HCT116 (cell line): ENCODE data around the gene GADD45A. TPM values are rescaled to one million over a fixed set of nuclear protein-coding genes. Genes with fewer than 3 reads are reported as not detected.
A peak's percentile ranks its signal among the peaks of the same experiment; 100 is the strongest.

Source experiments
- ATAC-seq: fragments of 200-7000 bp; cut with Tn5 transposase; 2 replicates; pipeline ENCODE4 v1.9.1; 2020; ENCODE audit warnings: mild to moderate bottlenecking, moderate library complexity
- BruUV-seq: library from RNA; stranded (reverse); fragments of 400-500 nt; replicated peaks from 2 replicates; lab custom pipeline; 2021; lab: Mats Ljungman, UMichigan
- CTCF ChIA-PET: fragments of 300-600 bp; sonication (Branson Sonifier 250); formaldehyde crosslinking; loops from one replicate; lab custom pipeline; 2021; ENCODE audit warnings: antibody characterized with exemption; lab: Charles Lee
- POLR2A ChIA-PET: fragments of 300-600, 350-600 bp; sonication (Branson Sonifier 250); formaldehyde crosslinking; loops from one replicate; lab custom pipeline; 2021; ENCODE audit warnings: antibody characterized with exemption; lab: Charles Lee
- RAD21 ChIA-PET, 2 experiments: fragments of 300-600 bp; sonication (Branson Sonifier 250); formaldehyde crosslinking; loops; one replicate each; lab custom pipeline; 2023; ENCODE audit warnings: low total read pairs in 2 of 2; ENCODE audit not compliant: uncharacterized antibody in 2 of 2, unreplicated experiment in 2 of 2, low non-redundant PET in 1 of 2; lab: Charles Lee
- DNase-seq: peaks from one replicate; pipeline ENCODE4 v3.0.0-alpha.2; 2010; ENCODE audit warnings: low read depth, low spot score
- H2AFZ ChIP-seq: fragments of 200-600 bp; shearing (Covaris generic), sonication (generic); 2 replicates; pipeline ENCODE4 v1.6.1; 2017; ENCODE audit warnings: low read depth, mixed run types, mixed read lengths, antibody characterized with exemption, low read length; ENCODE audit not compliant: poor library complexity, severe bottlenecking
- H3K27ac ChIP-seq: 2 replicates; pipeline ENCODE4 v1.5.1; 2012; ENCODE audit warnings: low read depth, low read length
- H3K27me3 ChIP-seq: fragments of 200-600 bp; sonication (generic); 2 replicates; pipeline ENCODE4 v1.6.1; 2016; ENCODE audit warnings: mixed run types, low read length, mixed read lengths; ENCODE audit not compliant: insufficient read depth
- H3K36me3 ChIP-seq, 2 experiments: fragments of 200-500 bp in 1 of 2; fragments of 200-600 bp in 1 of 2; sonication (Bioruptor generic) in 1 of 2; sonication (generic) in 1 of 2; 2 replicates each; pipeline versions ENCODE4 v1.5.1 to v1.6.1; 2014 to 2016; ENCODE audit warnings: low read length in 2 of 2, inconsistent platforms in 1 of 2, mixed read lengths in 1 of 2, mixed run types in 1 of 2; ENCODE audit not compliant: insufficient read depth in 2 of 2, control insufficient read depth in 1 of 2
- H3K4me1 ChIP-seq, 2 experiments: fragments of 200-600 bp in 1 of 2; sonication (generic) in 1 of 2; 2 replicates each; pipeline versions ENCODE4 v1.5.1 to v1.6.1; 2012 to 2017; ENCODE audit warnings: low read length in 2 of 2, inconsistent platforms in 1 of 2, mild to moderate bottlenecking in 1 of 2, mixed read lengths in 1 of 2, mixed run types in 1 of 2, moderate library complexity in 1 of 2; ENCODE audit not compliant: insufficient read depth in 2 of 2, control insufficient read depth in 1 of 2
- H3K4me2 ChIP-seq: fragments of 200-600 bp; sonication (generic); 2 replicates; pipeline ENCODE4 v1.6.1; 2017; ENCODE audit warnings: mixed run types, low read length, mixed read lengths
- H3K4me3 ChIP-seq, 2 experiments: fragments of 200-600 bp in 1 of 2; sonication (generic) in 1 of 2; replicated peaks in 1 of 2; 2 replicates each; pipeline ENCODE4 v1.5.1; 2011 to 2016; ENCODE audit warnings: low read length in 2 of 2, control low read depth in 1 of 2, low read depth in 1 of 2, mild to moderate bottlenecking in 1 of 2, mixed read lengths in 1 of 2, mixed run types in 1 of 2
- H3K79me2 ChIP-seq: fragments of 200-600 bp; sonication (generic); 2 replicates; pipeline ENCODE4 v1.6.1; 2017; ENCODE audit warnings: mild to moderate bottlenecking, mixed run types, low read length, moderate library complexity, mixed read lengths; ENCODE audit not compliant: insufficient read depth
- H3K9ac ChIP-seq: fragments of 200-600 bp; sonication (generic); 2 replicates; pipeline ENCODE4 v1.6.1; 2016; ENCODE audit warnings: low read length, mixed read lengths
- H3K9me2 ChIP-seq: fragments of 200-600 bp; sonication (generic), shearing (Covaris generic); 2 replicates; pipeline ENCODE4 v1.6.1; 2017; ENCODE audit warnings: mixed run types, mild to moderate bottlenecking, moderate library complexity; ENCODE audit not compliant: insufficient read depth
- H3K9me3 ChIP-seq, 2 experiments: fragments of 200-500 bp in 1 of 2; fragments of 200-600 bp in 1 of 2; sonication (Bioruptor generic) in 1 of 2; sonication (generic) in 1 of 2; 2 replicates each; pipeline ENCODE4 v1.6.1; 2014 to 2017; ENCODE audit warnings: low read length in 2 of 2, mixed read lengths in 2 of 2, inconsistent platforms in 1 of 2, low read depth in 1 of 2, mild to moderate bottlenecking in 1 of 2, mixed run types in 1 of 2, moderate library complexity in 1 of 2; ENCODE audit not compliant: control insufficient read depth in 1 of 2, insufficient read depth in 1 of 2
- H4K20me1 ChIP-seq: fragments of 200-600 bp; sonication (generic), shearing (Covaris generic); 2 replicates; pipeline ENCODE4 v1.6.1; 2017; ENCODE audit warnings: mixed run types, mild to moderate bottlenecking, moderate library complexity; ENCODE audit not compliant: insufficient read depth
- CBX3 ChIP-seq: IDR thresholded peaks from 2 replicates; pipeline ENCODE4 v1.6.1; 2012; ENCODE audit warnings: low read depth
- CEBPB ChIP-seq: IDR thresholded peaks from 2 replicates; pipeline ENCODE4 v1.6.1; 2012; ENCODE audit warnings: low read depth
- ELF1 ChIP-seq: IDR thresholded peaks from 2 replicates; pipeline ENCODE4 v1.6.1; 2012; ENCODE audit warnings: low read depth, borderline replicate concordance
- EZH2 ChIP-seq: fragments of 200-600 bp; sonication (generic); IDR thresholded peaks from 2 replicates; pipeline ENCODE4 v1.6.1; 2017; ENCODE audit warnings: antibody characterized with exemption, mixed run types
- FOSL1 ChIP-seq: IDR thresholded peaks from 2 replicates; pipeline ENCODE4 v1.6.1; 2012; ENCODE audit warnings: low read depth
- POLR2A ChIP-seq: IDR thresholded peaks from 2 replicates; pipeline ENCODE4 v1.7.0; 2011; ENCODE audit warnings: borderline replicate concordance; ENCODE audit not compliant: insufficient read depth, insufficient read length; ENCODE audit errors: extremely low read depth
- POLR2AphosphoS5 ChIP-seq: IDR thresholded peaks from 2 replicates; pipeline ENCODE4 v1.6.1; 2011; ENCODE audit warnings: mild to moderate bottlenecking, low read depth, low read length, moderate library complexity
- SP1 ChIP-seq: IDR thresholded peaks from 2 replicates; pipeline ENCODE4 v1.6.1; 2012; ENCODE audit warnings: low read depth
- intact Hi-C: fragments of 100-400 bp; cut with micrococcal nuclease; formaldehyde crosslinking; loops from 2 replicates; pipeline ENCODE4 v1.10.0; 2022
- total RNA-seq: library from RNA; stranded (reverse); gene quantifications from one replicate; pipeline ENCODE4 v1.2.1, GENCODE V29; 2021; ENCODE audit not compliant: unreplicated experiment
- TF ChIP-seq, protein P1 (sequence below), 3 experiments: fragments of 200-600 bp in 1 of 3; sonication (generic) in 1 of 3; IDR thresholded peaks in 2 of 3; conservative IDR thresholded peaks in 1 of 3; 2 replicates each; pipeline ENCODE4 v1.5.1; 2012 to 2017; ENCODE audit warnings: low read depth in 2 of 3, low read length in 2 of 3, antibody characterized with exemption in 1 of 3, borderline replicate concordance in 1 of 3, control low read depth in 1 of 3, mild to moderate bottlenecking in 1 of 3, mixed read lengths in 1 of 3, mixed run types in 1 of 3, moderate library complexity in 1 of 3; ENCODE audit not compliant: insufficient read depth in 1 of 3
- TF ChIP-seq, protein P2 (sequence below): IDR thresholded peaks from 2 replicates; pipeline ENCODE4 v1.6.1; 2012; ENCODE audit warnings: low read depth
- TF ChIP-seq, protein P3 (sequence below): IDR thresholded peaks from 2 replicates; pipeline ENCODE4 v1.6.1; 2011; ENCODE audit warnings: mild to moderate bottlenecking, low read length, moderate library complexity; ENCODE audit not compliant: insufficient replicate concordance; ENCODE audit errors: extremely low read depth

The GADD45A gene
- total RNA-seq, 1 experiment from 2014 or later, result 105 TPM

DNA sequence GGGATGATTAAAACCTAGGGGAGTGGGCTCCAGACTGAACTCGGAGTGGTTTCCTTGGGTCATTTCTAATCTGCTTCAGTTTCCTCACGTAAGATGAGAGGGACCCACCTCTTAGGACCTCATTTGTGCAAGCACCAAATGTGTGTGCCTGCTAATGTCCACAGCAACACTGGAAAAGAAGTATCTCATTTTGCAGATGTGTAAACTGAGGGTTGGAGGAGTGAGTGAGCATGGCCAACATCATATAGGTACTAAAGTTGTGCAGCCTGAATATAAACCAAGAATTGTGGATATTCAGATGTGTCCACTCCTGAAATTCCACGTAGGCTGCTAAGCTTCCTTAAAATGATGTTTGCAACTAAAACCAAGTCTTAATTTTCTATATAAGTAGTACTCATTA, 51.7 kb downstream of the GADD45A start:
- POLR2A ChIA-PET, result interaction anchor here (0.7 kb wide), 1 partner anchor 50 kb away, joined by 3 read pairs; no protein-coding TSS in a partner anchor
- RAD21 ChIA-PET, result no interaction called here
- DNase-seq (no peak), ATAC-seq (no peak)
- CTCF ChIA-PET, result interaction anchor here (2.1 kb wide), 1 partner anchor 23 kb away, joined by 6 read pairs; no protein-coding TSS in a partner anchor
- Histone ChIP-seq H3K79me2 (no peaks in the 10 kb centered on the region), H4K20me1 (no peaks in the 10 kb centered on the region), H3K27me3 (no peaks in the 10 kb centered on the region), H3K4me3 (peak overlapping the region in 1 of 2 experiments; percentile 49; a peak in 2 of 4 replicates), H3K4me2 (peak overlapping the region; percentile 74), H3K9ac (peak overlapping the region; percentile 43; the same call in 1 of the 2 replicates), H3K9me2 (no peaks in the 10 kb centered on the region), H3K36me3 (no peaks in the 10 kb centered on the region), H2AFZ (no peak overlapping the region), H3K4me1 (peaks cover 16 to 30% of the 10 kb centered on the region in 2 experiments), H3K9me3 (no peaks in the 10 kb centered on the region), H3K27ac (peak overlapping the region; percentile 79)
- BruUV-seq, result no TSS peak
- TF ChIP-seq CBX3, result no peak
- TF ChIP-seq ELF1, result no peak
- TF ChIP-seq EZH2, result no peak
- intact Hi-C loops, result no loop called here

DNA sequence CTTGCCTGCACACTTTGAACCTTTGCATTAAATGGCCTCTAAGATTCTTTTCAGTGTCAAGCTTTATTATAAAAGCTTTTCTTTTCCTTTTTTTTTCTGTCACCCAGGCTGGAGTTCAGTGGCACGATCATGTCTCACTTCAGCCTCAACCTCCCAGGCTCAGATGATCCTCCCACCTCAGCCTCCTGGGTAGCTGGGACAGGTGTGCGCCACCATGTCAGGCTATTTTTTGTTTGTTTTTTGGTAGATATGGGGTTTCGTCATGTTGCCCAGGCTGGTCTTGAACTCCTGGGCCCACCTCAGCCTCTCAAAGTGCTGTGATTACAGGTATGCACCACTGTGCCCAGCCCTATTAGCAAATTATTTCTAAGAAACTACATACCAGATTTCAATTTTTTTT, 52.9 kb downstream of the GADD45A start:
- no peak overlapping the region for H2AFZ ChIP-seq
- no peak overlapping the region for H3K4me2 ChIP-seq
- ATAC-seq (no peak), DNase-seq (no peak)
- intact Hi-C loops, result no loop called here
- peaks cover 16 to 30% of the 10 kb centered on the region in 2 experiments for H3K4me1 ChIP-seq
- no peaks in the 10 kb centered on the region for H4K20me1 ChIP-seq
- H3K4me3 ChIP-seq, result no peak overlapping the region
- TF ChIP-seq POLR2AphosphoS5 (no peak), CBX3 (no peak), FOSL1 (no peak), CEBPB (no peak), POLR2A (no peak), SP1 (no peak)
- TF ChIP-seq, protein P1, sequence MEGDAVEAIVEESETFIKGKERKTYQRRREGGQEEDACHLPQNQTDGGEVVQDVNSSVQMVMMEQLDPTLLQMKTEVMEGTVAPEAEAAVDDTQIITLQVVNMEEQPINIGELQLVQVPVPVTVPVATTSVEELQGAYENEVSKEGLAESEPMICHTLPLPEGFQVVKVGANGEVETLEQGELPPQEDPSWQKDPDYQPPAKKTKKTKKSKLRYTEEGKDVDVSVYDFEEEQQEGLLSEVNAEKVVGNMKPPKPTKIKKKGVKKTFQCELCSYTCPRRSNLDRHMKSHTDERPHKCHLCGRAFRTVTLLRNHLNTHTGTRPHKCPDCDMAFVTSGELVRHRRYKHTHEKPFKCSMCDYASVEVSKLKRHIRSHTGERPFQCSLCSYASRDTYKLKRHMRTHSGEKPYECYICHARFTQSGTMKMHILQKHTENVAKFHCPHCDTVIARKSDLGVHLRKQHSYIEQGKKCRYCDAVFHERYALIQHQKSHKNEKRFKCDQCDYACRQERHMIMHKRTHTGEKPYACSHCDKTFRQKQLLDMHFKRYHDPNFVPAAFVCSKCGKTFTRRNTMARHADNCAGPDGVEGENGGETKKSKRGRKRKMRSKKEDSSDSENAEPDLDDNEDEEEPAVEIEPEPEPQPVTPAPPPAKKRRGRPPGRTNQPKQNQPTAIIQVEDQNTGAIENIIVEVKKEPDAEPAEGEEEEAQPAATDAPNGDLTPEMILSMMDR (IDR thresholded peaks at IDR 0.05 in 2 of 3, conservative IDR thresholded peaks at IDR 0.05 in 1 of 3; ENCODE audit: borderline replicate concordance in 1 of 3, insufficient read depth in 1 of 3, low read depth in 2 of 3, low read length in 2 of 3), result no peak
- TF ChIP-seq, protein P2, sequence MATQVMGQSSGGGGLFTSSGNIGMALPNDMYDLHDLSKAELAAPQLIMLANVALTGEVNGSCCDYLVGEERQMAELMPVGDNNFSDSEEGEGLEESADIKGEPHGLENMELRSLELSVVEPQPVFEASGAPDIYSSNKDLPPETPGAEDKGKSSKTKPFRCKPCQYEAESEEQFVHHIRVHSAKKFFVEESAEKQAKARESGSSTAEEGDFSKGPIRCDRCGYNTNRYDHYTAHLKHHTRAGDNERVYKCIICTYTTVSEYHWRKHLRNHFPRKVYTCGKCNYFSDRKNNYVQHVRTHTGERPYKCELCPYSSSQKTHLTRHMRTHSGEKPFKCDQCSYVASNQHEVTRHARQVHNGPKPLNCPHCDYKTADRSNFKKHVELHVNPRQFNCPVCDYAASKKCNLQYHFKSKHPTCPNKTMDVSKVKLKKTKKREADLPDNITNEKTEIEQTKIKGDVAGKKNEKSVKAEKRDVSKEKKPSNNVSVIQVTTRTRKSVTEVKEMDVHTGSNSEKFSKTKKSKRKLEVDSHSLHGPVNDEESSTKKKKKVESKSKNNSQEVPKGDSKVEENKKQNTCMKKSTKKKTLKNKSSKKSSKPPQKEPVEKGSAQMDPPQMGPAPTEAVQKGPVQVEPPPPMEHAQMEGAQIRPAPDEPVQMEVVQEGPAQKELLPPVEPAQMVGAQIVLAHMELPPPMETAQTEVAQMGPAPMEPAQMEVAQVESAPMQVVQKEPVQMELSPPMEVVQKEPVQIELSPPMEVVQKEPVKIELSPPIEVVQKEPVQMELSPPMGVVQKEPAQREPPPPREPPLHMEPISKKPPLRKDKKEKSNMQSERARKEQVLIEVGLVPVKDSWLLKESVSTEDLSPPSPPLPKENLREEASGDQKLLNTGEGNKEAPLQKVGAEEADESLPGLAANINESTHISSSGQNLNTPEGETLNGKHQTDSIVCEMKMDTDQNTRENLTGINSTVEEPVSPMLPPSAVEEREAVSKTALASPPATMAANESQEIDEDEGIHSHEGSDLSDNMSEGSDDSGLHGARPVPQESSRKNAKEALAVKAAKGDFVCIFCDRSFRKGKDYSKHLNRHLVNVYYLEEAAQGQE, result no peak
- TF ChIP-seq, protein P3, sequence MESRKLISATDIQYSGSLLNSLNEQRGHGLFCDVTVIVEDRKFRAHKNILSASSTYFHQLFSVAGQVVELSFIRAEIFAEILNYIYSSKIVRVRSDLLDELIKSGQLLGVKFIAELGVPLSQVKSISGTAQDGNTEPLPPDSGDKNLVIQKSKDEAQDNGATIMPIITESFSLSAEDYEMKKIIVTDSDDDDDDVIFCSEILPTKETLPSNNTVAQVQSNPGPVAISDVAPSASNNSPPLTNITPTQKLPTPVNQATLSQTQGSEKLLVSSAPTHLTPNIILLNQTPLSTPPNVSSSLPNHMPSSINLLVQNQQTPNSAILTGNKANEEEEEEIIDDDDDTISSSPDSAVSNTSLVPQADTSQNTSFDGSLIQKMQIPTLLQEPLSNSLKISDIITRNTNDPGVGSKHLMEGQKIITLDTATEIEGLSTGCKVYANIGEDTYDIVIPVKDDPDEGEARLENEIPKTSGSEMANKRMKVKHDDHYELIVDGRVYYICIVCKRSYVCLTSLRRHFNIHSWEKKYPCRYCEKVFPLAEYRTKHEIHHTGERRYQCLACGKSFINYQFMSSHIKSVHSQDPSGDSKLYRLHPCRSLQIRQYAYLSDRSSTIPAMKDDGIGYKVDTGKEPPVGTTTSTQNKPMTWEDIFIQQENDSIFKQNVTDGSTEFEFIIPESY, result no peak
- H3K27me3 ChIP-seq, result no peaks in the 10 kb centered on the region
- H3K9me3 ChIP-seq, result no peaks in the 10 kb centered on the region
- CTCF ChIA-PET, result no interaction called here
- H3K36me3 ChIP-seq, result no peaks in the 10 kb centered on the region
- RAD21 ChIA-PET, result no interaction called here
- H3K9ac ChIP-seq, result no peak overlapping the region
- POLR2A ChIA-PET, result interaction anchor here (1.1 to 1.3 kb wide), 2 partner anchors 14 to 53 kb away, joined by 3 to 5 read pairs; partner anchors contain the start of gene GADD45A
- no TSS peak for BruUV-seq
- H3K9me2 ChIP-seq, result no peaks in the 10 kb centered on the region
- H3K79me2 ChIP-seq, result no peaks in the 10 kb centered on the region
- H3K27ac ChIP-seq, result no peak overlapping the region
